ENCODE results near the gene RUBCNL.

DNA sequence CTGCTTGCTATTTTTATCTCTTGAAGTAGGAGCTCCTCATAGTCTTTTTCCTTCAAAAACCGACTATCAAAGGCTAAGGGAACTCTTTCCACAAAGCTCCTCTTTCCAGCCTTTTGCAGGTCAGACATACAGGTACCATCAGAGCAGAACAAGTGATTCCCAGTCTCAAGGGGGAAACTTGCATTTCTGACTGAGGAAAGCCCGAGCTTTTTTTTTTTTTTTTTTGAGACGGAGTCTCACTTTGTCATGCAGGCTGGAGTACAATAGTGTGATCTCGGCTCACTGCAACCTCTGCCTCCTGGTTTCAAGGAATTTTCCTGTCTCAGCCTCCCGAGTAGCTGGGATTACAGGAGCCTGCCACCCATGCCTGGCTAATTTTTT lies 32.0 kb downstream of the RUBCNL start:
- TF ChIP-seq, protein P1, sequence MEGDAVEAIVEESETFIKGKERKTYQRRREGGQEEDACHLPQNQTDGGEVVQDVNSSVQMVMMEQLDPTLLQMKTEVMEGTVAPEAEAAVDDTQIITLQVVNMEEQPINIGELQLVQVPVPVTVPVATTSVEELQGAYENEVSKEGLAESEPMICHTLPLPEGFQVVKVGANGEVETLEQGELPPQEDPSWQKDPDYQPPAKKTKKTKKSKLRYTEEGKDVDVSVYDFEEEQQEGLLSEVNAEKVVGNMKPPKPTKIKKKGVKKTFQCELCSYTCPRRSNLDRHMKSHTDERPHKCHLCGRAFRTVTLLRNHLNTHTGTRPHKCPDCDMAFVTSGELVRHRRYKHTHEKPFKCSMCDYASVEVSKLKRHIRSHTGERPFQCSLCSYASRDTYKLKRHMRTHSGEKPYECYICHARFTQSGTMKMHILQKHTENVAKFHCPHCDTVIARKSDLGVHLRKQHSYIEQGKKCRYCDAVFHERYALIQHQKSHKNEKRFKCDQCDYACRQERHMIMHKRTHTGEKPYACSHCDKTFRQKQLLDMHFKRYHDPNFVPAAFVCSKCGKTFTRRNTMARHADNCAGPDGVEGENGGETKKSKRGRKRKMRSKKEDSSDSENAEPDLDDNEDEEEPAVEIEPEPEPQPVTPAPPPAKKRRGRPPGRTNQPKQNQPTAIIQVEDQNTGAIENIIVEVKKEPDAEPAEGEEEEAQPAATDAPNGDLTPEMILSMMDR (conservative IDR thresholded peaks at IDR 0.05): no peak
- no peak for TF ChIP-seq EZH2 (IDR thresholded peaks at IDR 0.05; ENCODE audit: low read depth)
